Measurements from ENCODE around the gene CDH26.

Gene CDH26

DNA sequence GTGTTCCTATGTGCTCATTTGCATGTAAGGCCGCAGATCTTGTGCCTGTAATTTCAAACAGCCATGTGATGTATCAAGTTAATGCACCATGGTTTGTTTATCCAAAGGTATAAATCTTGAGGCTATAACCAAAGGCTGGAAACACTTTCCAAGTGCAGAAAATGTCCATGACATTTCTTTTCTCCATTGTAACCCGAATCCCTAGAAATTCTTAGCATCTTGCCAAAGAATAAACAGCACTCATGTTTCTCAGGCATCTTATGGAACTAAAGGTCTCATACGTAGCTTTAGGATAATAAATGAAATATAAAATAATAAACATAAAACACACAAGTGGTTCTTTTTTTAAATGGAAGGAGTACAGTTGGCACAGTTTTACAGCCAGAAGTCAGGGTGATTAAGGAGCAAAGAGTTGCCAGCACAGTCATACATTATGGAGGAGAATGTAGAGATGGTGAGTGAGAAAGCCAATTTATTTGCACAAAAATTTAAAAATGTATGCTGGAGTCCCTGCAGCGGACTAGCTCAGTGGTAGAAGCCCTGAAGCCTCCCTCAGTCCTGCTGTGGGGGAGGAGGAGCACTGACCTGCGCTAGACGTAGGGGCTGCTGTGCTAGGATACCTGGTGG, 18.0 kb downstream of the CDH26 start:
- no peak overlapping the region for H3K27ac ChIP-seq
- DNase-seq (ENCODE audit: low read depth, low spot score): no peak

- no peak for DNase-seq (ENCODE audit: low read depth, low spot score)
- H3K27ac ChIP-seq: no peak overlapping the region
Observed at GRCh38 chr20:59977086-59977485, 18.9 kb downstream of the CDH26 start.

- no peak for DNase-seq (ENCODE audit: low read depth, low spot score)
Observed at GRCh38 chr20:59983076-59983475, 24.9 kb downstream of the CDH26 start.

DNA sequence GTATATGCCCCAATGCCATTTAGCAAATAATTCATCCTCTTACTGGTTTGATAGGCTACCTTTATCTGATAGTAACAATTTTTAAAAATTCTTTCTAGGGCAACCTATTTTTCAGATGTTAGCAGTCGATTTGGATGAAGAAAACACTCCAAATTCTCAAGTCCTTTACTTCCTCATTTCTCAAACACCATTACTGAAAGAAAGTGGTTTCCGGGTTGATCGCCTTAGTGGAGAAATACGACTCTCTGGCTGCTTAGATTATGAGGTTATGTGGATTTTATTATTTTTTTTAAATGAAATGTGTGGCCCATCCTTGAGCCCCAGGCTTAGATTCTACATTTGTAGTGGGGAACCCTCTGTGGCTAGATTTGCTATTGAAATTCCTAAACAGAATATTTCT, 26.3 kb downstream of the CDH26 start:
- no peak overlapping the region for H3K27ac ChIP-seq

More at GRCh38 chr20:59983076-59983475, 24.9 kb downstream of the CDH26 start:
- no peak overlapping the region for H3K27ac ChIP-seq

GRCh38 chr20:59985164-59985563, 26.9 kb downstream of the CDH26 start:
- DNase-seq (ENCODE audit: low read depth, low spot score): no peak
- H3K27ac ChIP-seq: no peak overlapping the region

More for the DNA sequence above, 26.3 kb downstream of the CDH26 start:
- no peak for DNase-seq (ENCODE audit: low read depth, low spot score)

GRCh38 chr20:59985864-59986263, 27.6 kb downstream of the CDH26 start:
- H3K27ac ChIP-seq: no peak overlapping the region

DNA sequence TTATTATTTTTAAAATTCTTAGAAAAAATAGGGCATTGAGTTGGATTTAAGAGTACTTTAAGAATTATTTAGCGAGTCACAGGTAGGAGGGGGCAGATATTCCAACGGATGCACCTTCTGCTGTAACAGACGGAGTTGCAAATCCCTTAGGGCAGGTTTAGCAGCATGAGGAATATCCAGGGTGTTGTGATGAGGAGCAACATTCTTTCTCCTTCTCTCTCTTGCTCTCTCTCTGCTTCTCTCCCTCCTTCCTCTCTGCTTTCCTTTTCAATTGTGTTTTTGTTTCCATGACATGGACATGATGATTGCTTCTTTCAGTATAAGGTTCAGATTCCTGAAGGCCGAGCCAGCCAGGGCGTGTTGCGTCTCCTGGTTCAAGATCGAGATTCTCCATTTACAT, 28.9 kb downstream of the CDH26 start:
- no peak for DNase-seq (ENCODE audit: low read depth, low spot score)
- peak overlapping the region; percentile 61 for H3K27ac ChIP-seq

More at GRCh38 chr20:59985864-59986263, 27.6 kb downstream of the CDH26 start:
- no peak for DNase-seq (ENCODE audit: low read depth, low spot score)

DNA sequence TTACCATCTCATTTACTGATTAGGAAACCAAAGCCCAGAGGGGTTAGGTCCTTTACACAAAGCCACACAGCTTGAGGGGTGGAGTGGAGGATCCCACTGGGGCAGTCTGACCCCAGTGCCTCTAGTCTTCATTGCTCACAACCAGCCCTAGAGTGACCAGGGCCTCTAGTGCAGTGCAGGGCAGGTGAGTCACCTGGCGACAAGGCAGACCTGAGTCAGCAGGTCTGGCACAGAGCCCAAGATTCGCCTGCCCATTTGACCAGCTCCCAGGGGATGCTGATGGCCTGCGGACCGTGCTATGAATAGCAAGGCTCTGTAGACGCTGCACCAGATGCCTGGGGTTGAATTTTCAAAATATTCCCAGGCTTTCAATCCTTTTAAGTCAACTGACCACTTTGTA, 29.9 kb downstream of the CDH26 start:
- H3K27ac ChIP-seq: peak overlapping the region; percentile 61
- DNase-seq (ENCODE audit: low read depth, low spot score): no peak

DNA sequence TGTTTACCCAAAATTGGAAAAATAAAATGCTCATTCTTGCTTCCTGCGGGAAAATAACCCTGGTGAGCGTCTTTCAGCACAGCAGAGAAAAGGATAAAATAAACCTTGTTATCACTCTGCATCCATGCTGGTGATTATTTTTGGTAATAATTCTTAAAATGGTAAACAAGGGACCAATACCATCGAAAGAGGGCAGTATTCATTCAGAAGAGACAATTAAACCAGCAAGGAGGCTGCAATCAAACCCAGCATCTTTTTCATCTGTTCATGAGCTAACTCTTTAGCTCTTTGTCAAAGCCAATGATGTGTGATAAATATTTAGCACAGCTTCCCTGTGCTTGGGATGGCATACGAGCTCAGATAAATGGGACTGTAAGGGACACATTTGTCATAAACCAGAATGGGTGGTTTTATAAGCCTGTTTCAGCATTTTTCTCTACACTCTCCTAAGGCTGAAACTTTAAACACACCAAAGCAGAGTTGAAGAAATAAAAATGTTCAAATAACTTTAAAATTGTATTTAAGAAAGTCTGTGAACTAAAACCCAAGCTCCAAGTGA, 34.4 kb downstream of the CDH26 start:
- no peak for DNase-seq (ENCODE audit: low read depth, low spot score)
- H3K27ac ChIP-seq: no peak overlapping the region

GRCh38 chr20:59993736-59994430, 35.7 kb downstream of the CDH26 start:
- peak overlapping the region; percentile 60 for H3K27ac ChIP-seq
- DNase-seq (ENCODE audit: low read depth, low spot score): no peak

GRCh38 chr20:59994697-59995122, 36.5 kb downstream of the CDH26 start:
- H3K27ac ChIP-seq: peak overlapping the region; percentile 60

DNA sequence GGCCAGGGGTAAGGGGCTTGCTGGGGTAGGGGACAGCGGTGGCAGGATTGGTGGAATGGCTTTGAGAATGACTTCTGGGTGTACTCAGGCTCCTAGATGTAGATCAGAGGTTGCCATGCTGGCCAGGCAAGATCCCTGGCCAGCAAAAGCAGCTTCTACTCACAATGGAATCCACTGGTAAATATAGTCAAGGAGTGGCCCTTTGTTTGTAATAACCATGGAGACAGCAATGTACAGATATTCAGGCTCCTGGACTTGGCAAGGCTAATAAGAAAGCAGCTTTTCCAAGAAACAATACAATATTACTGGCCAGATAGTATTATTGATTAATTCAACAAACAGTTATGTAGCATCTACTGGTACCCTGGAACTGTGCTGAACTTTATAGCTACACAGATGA, 37.9 kb downstream of the CDH26 start:
- H3K27ac ChIP-seq: no peak overlapping the region
- no peak for DNase-seq (ENCODE audit: low read depth, low spot score)

More at GRCh38 chr20:59994697-59995122, 36.5 kb downstream of the CDH26 start:
- DNase-seq (ENCODE audit: low read depth, low spot score): peak; percentile 63

- no peak overlapping the region for H3K27ac ChIP-seq
- DNase-seq (ENCODE audit: low read depth, low spot score): no peak
Observed at GRCh38 chr20:59997896-59998295, 39.7 kb downstream of the CDH26 start.

GRCh38 chr20:59999502-59999901, 41.3 kb downstream of the CDH26 start:
- H3K27ac ChIP-seq: no peak overlapping the region
- no peak for DNase-seq (ENCODE audit: low read depth, low spot score)

DNA sequence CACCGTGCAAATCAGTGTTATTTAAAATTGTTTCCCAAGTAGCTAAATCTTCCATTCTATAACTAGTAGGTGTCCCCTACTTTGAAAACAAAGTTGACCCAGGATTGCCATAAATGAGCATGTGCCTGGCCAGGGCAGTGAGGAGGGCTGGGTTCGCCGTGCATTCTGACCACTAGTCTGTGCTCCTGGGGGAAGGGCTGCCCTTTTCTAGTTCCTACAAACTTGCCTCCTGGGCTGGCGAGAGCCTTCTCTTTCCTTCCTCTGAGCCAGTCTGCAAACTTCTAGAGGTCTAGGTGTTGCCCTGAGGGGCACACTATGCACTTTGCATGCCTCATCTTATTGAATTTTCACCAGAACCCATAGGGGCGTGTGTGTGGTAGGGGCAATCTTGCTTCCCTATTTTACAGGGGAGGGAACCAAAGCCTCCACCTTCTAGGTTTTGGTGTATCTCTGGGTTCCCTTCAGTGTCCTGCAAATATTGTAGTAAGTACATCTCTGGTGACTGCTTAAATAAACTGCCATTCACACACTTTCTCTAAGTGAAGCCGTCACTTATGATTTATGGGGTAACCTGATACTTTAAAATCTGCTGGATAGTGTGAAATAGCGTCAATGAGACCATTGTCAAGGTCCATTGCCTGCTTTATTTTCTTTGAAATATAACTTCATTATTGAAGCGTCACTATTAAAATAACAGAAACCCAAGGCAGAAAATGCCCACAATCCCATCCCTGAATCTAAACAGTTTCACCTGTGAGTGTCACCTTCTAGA, 42.2 kb downstream of the CDH26 start:
- no peak for DNase-seq (ENCODE audit: low read depth, low spot score)
- H3K27ac ChIP-seq: no peak overlapping the region

DNA sequence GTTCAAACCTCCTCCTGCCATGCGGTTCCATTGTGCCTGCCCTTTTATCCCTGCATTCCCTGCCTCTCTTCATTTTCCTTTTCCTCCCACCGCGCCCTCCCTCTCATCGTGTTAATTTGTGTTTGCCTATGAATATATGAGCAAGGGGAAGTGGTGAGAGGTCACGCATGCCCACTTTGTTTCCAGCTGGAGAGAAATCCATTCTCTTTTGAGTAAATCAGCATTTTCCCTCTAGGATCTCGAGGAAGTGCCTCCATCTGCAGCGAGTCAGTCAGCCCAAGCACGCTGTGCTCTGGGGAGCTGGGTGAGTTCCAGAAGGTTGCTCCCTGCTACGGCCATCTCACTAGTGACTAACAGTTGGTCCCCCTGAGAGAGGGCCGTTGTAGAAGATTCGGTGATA, 42.9 kb downstream of the CDH26 start:
- no peak for DNase-seq (ENCODE audit: low read depth, low spot score)
- no peak overlapping the region for H3K27ac ChIP-seq

DNA sequence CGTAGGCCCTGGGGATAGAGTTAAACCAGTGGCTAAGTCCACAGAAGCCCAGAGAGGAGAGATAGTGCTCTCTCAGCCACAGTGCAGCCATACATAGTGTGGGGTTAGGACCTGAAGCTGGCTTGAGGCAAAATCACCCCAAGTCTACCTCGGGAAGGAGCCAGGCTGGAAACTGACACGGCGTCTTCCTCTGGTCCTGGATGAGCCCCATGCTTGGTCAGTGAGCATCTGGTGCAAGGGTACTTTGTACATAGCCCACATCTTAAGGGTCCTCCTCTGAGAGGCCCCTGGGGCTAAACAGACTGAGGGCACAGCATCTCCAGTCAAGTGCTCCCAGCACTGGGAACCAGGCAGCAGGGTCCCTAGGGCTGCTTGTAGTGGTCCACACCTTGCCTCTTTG, 45.6 kb downstream of the CDH26 start:
- DNase-seq (ENCODE audit: low read depth, low spot score): no peak
- no peak overlapping the region for H3K27ac ChIP-seq

GRCh38 chr20:60006261-60006660, 48.0 kb downstream of the CDH26 start:
- no peak overlapping the region for H3K27ac ChIP-seq
- DNase-seq (ENCODE audit: low read depth, low spot score): no peak

- DNase-seq (ENCODE audit: low read depth, low spot score): no peak
- H3K27ac ChIP-seq: no peak overlapping the region
Observed at GRCh38 chr20:60007464-60007863, 49.2 kb downstream of the CDH26 start.

- DNase-seq (ENCODE audit: low read depth, low spot score): no peak
- H3K27ac ChIP-seq: no peak overlapping the region
Observed at GRCh38 chr20:60008130-60008808, 50.0 kb downstream of the CDH26 start.

Data from epithelial cell of prostate (primary cell).